Measurements from ENCODE around the gene HASPIN.
"Not testable (repeated sequence)": the region's sequence is repeated elsewhere in the genome, so short reads cannot be mapped to it uniquely, and the experiment has no call there.

HASPIN gene

DNA sequence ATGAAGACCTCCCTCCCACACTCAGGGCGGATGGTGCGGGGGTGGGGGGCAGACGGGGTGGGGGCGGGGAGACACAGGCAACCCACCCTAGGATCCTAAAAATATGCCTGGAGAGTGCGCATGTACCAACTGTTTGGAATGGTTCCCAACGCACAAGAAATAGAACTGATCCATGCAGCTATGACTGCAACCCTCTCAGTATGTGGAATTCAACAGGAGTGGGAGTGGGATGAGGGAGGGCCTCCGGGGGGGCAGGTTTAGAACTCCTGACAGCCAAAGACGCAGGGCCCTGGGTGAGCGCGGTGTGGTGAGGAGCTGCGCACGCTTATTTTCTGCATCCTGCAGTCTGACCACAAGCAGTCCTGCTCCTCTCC is 26.6 kb upstream of the HASPIN start:
- Histone ChIP-seq H3K27me3 (ENCODE audit: insufficient read depth, low read length) (no peaks in the 10 kb centered on the region), H3K4me3 (ENCODE audit: low read depth, low read length) (no peak overlapping the region), H3K79me2 (ENCODE audit: control insufficient read depth, insufficient read depth, low read length, unreplicated experiment) (no peaks in the 10 kb centered on the region), H2AFZ (ENCODE audit: low read length, unreplicated experiment) (no peak overlapping the region), H3K27ac (ENCODE audit: low read depth, low read length) (no peak overlapping the region), H3K4me1 (ENCODE audit: control insufficient read depth, insufficient read depth, low read length, unreplicated experiment) (peaks cover 8% of the 10 kb centered on the region), H3K36me3 (ENCODE audit: insufficient read depth, low read length) (no peaks in the 10 kb centered on the region)

DNA sequence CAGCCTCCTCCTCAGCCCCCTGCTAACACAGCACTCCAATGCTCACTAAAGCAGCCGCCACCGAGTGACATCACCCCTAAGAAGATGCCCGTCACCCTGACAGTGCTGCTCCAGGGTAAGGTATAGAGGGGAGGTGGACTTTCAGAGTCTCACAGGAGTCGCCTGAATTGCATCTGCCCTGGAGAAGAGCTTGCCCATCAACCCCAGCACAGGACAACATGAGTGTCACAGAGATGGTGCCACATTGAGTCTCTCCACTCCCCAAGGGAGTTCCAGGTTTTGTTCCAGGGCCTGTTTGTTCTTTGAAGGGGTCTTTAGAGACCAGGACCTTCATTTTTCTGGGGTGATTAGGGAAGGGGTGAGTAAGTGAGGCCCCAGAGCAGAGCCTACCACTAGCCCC is 25.6 kb upstream of the HASPIN start:
- Histone ChIP-seq H3K79me2 (ENCODE audit: control insufficient read depth, insufficient read depth, low read length, unreplicated experiment) (no peaks in the 10 kb centered on the region), H3K4me3 (ENCODE audit: low read depth, low read length) (no peak overlapping the region), H3K27ac (ENCODE audit: low read depth, low read length) (no peak overlapping the region), H3K36me3 (ENCODE audit: insufficient read depth, low read length) (no peaks in the 10 kb centered on the region), H2AFZ (ENCODE audit: low read length, unreplicated experiment) (no peak overlapping the region), H3K4me1 (ENCODE audit: control insufficient read depth, insufficient read depth, low read length, unreplicated experiment) (peaks cover 8% of the 10 kb centered on the region), H3K27me3 (ENCODE audit: insufficient read depth, low read length) (no peaks in the 10 kb centered on the region)

DNA sequence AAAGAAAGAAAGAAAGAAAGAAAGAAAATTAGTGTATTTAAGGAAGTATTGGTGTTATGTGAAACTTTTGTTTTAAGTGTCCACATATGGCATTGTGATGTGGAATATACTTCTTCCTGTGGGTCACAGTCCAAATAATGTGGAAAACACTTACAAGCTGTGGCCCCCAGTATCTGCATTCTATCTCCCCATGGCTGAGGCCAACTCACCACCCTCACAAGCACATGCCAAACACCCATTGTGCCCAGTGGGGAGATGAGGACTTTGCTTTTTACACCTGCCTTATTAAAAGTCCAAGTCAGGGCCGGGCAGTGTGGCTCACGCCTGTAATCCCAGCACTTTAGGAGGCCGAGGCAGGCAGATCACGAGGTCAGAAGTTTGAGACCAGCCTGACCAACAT is 23.8 kb upstream of the HASPIN start:
- no peaks in the 10 kb centered on the region for H3K79me2 ChIP-seq (ENCODE audit: control insufficient read depth, insufficient read depth, low read length, unreplicated experiment)
- no peaks in the 10 kb centered on the region for H3K36me3 ChIP-seq (ENCODE audit: insufficient read depth, low read length)
- H3K4me3 ChIP-seq (ENCODE audit: low read depth, low read length): no peak overlapping the region
- no peak overlapping the region for H3K27ac ChIP-seq (ENCODE audit: low read depth, low read length)
- no peak overlapping the region for H2AFZ ChIP-seq (ENCODE audit: low read length, unreplicated experiment)
- no peaks in the 10 kb centered on the region for H3K27me3 ChIP-seq (ENCODE audit: insufficient read depth, low read length)
- peaks cover 6% of the 10 kb centered on the region for H3K4me1 ChIP-seq (ENCODE audit: control insufficient read depth, insufficient read depth, low read length, unreplicated experiment)

DNA sequence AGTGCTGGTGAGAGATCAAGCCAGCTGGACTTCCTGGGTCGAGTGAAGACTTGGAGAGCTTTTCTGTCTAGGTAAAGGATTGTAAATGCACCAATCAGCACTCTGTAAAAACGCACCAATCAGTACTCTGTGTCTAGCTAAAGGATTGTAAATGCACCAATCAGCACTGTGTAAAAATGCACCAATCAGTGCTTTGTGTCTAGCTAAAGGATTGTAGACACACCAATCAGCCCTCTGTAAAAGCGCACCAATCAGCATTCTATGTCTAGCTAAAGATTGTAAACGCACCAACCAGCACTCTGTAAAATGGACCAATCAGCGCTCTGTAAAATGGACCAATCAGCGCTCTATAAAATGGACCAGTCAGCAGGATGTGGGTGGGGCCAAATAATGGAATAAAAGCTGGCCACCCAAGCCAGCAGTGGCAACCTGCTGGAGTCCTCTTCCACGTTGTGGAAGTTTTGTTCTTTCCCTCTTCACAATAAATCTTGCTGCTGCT is 21.6 kb upstream of the HASPIN start:
- H3K27ac ChIP-seq (ENCODE audit: low read depth, low read length); H2AFZ ChIP-seq (ENCODE audit: low read length, unreplicated experiment); H3K4me1 ChIP-seq (ENCODE audit: control insufficient read depth, insufficient read depth, low read length, unreplicated experiment); H3K27me3 ChIP-seq (ENCODE audit: insufficient read depth, low read length); H3K4me3 ChIP-seq (ENCODE audit: low read depth, low read length); H3K79me2 ChIP-seq (ENCODE audit: control insufficient read depth, insufficient read depth, low read length, unreplicated experiment); H3K36me3 ChIP-seq (ENCODE audit: insufficient read depth, low read length): not testable (repeated sequence)

DNA sequence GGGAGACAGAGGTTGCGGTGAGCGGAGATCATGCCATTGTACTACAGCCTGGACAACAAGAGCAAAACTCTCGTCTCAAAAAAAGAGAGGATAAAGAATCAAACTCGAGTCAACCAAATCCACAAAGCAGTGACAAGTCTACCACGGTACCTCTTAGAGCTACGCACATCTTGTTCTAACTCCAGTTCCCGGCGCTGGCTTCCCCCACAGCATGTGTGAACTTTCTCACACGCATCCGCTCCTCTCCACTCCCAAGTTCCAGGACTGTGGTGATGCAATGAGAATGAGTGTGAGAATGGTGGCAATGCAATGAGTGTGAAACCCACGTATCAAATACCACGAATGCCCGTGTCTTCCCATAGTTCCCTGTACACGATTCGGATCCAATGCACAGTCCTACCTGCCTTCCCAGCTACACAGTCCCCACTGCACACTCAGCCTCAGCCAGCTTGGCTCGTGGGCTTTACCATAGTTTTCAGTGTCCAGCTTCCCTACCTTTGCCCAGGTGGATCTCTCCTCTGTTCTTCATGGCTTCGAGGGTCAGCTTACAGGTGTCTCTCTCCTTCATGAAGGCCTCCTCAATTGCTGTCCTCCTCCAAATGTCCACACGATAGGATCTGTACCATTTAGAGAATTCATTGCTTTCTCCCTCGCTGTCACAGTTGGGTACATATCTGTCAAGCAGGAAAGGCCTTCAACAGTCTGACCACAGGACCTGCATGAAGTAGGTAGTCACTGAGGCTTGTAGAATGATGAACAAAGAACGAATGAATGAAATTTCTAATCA is 18.6 kb upstream of the HASPIN start:
- Histone ChIP-seq H3K79me2 (ENCODE audit: control insufficient read depth, insufficient read depth, low read length, unreplicated experiment) (no peaks in the 10 kb centered on the region), H3K4me1 (ENCODE audit: control insufficient read depth, insufficient read depth, low read length, unreplicated experiment) (no peaks in the 10 kb centered on the region), H3K27me3 (ENCODE audit: insufficient read depth, low read length) (no peaks in the 10 kb centered on the region), H3K27ac (ENCODE audit: low read depth, low read length) (no peak overlapping the region), H2AFZ (ENCODE audit: low read length, unreplicated experiment) (no peak overlapping the region), H3K36me3 (ENCODE audit: insufficient read depth, low read length) (no peaks in the 10 kb centered on the region), H3K4me3 (ENCODE audit: low read depth, low read length) (no peak overlapping the region)

DNA sequence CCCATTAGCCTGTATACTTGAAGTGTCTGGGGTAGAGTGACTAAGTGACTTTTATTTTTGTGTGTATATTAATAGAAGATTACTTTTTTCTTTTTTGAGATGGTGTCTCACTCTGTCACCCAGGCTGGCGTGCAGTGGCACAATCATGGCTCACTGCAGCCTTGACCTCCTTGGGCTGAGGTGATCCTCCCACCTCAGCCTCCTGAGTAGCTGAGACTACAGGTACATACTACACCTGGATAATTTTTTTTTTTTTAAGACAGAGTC is 18.1 kb upstream of the HASPIN start:
- H2AFZ ChIP-seq (ENCODE audit: low read length, unreplicated experiment); H3K4me1 ChIP-seq (ENCODE audit: control insufficient read depth, insufficient read depth, low read length, unreplicated experiment); H3K27me3 ChIP-seq (ENCODE audit: insufficient read depth, low read length); H3K27ac ChIP-seq (ENCODE audit: low read depth, low read length); H3K36me3 ChIP-seq (ENCODE audit: insufficient read depth, low read length); H3K4me3 ChIP-seq (ENCODE audit: low read depth, low read length); H3K79me2 ChIP-seq (ENCODE audit: control insufficient read depth, insufficient read depth, low read length, unreplicated experiment): not testable (repeated sequence)

DNA sequence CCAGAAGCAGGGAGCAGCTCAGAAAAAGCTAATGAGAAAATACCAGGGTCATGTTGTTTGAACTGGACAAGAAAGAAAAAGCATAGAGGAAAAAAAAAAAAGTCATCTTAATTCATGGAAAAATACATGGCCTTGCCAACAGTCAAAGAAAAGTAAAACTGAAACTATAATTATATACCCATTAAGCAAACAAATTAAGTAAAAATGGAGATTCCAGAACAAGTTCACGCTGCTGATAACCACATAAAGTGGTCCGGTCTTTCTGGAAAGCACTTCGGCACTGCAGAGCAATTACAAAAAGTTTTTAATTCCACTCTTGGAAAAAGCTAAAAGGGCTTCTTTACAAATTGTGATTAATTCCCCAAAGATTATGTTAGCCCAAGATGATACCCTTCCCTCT is 15.3 kb upstream of the HASPIN start:
- H2AFZ ChIP-seq (ENCODE audit: low read length, unreplicated experiment): no peak overlapping the region
- H3K79me2 ChIP-seq (ENCODE audit: control insufficient read depth, insufficient read depth, low read length, unreplicated experiment): no peaks in the 10 kb centered on the region
- no peaks in the 10 kb centered on the region for H3K36me3 ChIP-seq (ENCODE audit: insufficient read depth, low read length)
- no peaks in the 10 kb centered on the region for H3K27me3 ChIP-seq (ENCODE audit: insufficient read depth, low read length)
- H3K4me1 ChIP-seq (ENCODE audit: control insufficient read depth, insufficient read depth, low read length, unreplicated experiment): peaks cover 6% of the 10 kb centered on the region
- H3K27ac ChIP-seq (ENCODE audit: low read depth, low read length): no peak overlapping the region
- no peak overlapping the region for H3K4me3 ChIP-seq (ENCODE audit: low read depth, low read length)

DNA sequence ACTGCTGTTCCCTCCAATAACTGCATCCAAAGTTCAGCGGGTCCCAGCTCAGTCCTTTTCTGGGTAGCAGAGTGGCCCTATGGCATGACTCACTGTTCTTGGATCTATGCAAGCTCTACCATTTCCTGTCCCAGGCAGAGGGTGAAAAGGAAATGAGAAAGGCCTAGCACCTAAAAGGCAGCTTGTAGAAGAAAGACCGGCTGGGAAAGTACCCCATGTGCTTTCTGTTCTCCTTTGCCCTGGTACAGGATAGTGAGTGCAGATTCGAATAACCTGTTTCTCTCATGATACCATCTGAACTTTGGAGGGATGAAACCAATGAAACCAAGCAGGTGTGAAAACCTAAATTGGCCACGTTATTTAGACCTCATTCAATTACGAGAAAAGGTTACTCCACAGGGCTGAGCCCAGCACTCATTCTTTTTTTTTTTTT is 12.7 kb upstream of the HASPIN start:
- peaks cover 6% of the 10 kb centered on the region for H3K4me1 ChIP-seq (ENCODE audit: control insufficient read depth, insufficient read depth, low read length, unreplicated experiment)

DNA sequence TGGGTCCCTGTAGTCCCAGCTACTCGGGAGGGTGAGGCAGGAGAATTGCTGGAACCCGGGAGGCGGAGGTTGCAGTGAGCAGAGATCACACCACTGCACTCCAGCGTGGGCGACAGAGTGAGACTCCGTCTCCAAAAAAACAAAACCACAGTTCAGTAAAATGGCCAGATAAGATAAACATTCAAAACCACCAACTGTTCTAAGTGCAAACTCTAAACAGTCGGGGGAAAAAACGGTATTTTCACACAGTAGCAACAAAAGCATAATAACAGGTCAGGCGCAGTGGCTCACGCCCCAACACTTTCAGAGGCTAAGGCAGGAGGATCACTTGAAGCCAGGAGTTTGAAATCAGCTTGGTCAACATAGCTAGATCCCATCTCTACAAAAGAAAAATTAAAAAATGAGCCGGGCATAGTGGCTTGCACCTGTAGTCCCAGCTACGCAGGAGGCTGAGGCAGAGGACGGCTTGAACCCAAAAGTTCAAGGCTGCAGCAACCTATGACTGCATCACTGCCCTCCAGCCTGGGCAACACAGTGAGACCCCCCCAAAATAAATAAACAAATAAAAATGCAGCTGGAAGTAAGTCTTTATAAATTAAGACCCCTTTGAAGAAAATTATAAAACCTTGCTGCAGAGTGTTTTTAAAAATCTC is 10.8 kb upstream of the HASPIN start:
- H3K4me1 ChIP-seq (ENCODE audit: control insufficient read depth, insufficient read depth, low read length, unreplicated experiment): peaks cover 6% of the 10 kb centered on the region
- H3K27ac ChIP-seq (ENCODE audit: low read depth, low read length): no peak overlapping the region
- peaks cover 25% of the 10 kb centered on the region for H3K36me3 ChIP-seq (ENCODE audit: insufficient read depth, low read length)
- no peaks in the 10 kb centered on the region for H3K27me3 ChIP-seq (ENCODE audit: insufficient read depth, low read length)
- no peak overlapping the region for H2AFZ ChIP-seq (ENCODE audit: low read length, unreplicated experiment)
- H3K4me3 ChIP-seq (ENCODE audit: low read depth, low read length): no peak overlapping the region
- no peaks in the 10 kb centered on the region for H3K79me2 ChIP-seq (ENCODE audit: control insufficient read depth, insufficient read depth, low read length, unreplicated experiment)

More for the DNA sequence above, 12.7 kb upstream of the HASPIN start:
- Histone ChIP-seq H3K36me3 (ENCODE audit: insufficient read depth, low read length) (peaks cover 10% of the 10 kb centered on the region), H3K79me2 (ENCODE audit: control insufficient read depth, insufficient read depth, low read length, unreplicated experiment) (no peaks in the 10 kb centered on the region), H3K4me3 (ENCODE audit: low read depth, low read length) (no peak overlapping the region), H3K27ac (ENCODE audit: low read depth, low read length) (0 out of 2 replicates have a peak overlapping the region, but pooled peaks have one; percentile 20), H3K27me3 (ENCODE audit: insufficient read depth, low read length) (no peaks in the 10 kb centered on the region), H2AFZ (ENCODE audit: low read length, unreplicated experiment) (no peak overlapping the region)

DNA sequence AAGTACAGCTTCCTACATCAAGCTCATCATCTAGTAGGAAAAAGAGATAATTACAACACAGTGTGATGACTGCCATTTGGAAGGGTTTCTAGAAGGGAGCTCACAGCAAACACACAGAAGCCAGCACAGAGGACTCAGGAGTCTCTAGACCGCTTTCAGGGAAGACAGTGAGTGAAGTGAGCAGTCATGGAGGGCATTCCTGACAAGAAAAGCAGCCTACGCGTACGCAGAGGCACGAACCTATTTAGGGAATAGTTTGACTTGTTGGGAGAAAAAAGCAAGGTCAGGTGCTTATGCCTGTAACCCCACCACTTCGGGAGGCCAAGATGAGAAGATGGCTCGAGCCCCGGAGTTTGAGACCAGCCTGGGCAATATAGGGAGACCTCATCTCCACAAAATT is 8.4 kb upstream of the HASPIN start:
- Histone ChIP-seq H3K27me3 (ENCODE audit: insufficient read depth, low read length) (no peaks in the 10 kb centered on the region), H3K4me3 (ENCODE audit: low read depth, low read length) (no peak overlapping the region), H3K36me3 (ENCODE audit: insufficient read depth, low read length) (peaks cover 34% of the 10 kb centered on the region)

DNA sequence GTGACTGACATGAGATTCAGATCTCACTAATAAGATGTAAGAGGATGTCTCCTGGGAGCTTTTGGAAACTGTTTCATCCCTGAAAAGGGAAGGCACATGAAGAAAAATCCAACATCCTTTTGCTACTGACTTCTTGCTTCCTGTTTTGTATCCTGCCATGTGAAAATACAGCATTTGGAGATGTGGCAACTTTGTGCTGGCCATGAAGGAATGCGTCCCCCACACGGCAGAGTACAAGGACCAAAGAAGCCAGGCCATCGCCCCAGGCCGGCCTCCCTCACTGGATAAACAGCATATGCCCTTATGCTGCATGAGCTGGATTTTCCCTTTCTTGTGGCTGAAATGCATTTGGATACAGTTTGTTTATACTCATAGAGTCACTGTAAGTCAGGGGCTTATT is 5.5 kb upstream of the HASPIN start:
- peaks cover 12% of the 10 kb centered on the region for H3K79me2 ChIP-seq (ENCODE audit: control insufficient read depth, insufficient read depth, low read length, unreplicated experiment)
- H3K4me1 ChIP-seq (ENCODE audit: control insufficient read depth, insufficient read depth, low read length, unreplicated experiment): peaks cover 21% of the 10 kb centered on the region
- no peaks in the 10 kb centered on the region for H3K27me3 ChIP-seq (ENCODE audit: insufficient read depth, low read length)
- H3K4me3 ChIP-seq (ENCODE audit: low read depth, low read length): no peak overlapping the region
- H3K27ac ChIP-seq (ENCODE audit: low read depth, low read length): no peak overlapping the region
- H2AFZ ChIP-seq (ENCODE audit: low read length, unreplicated experiment): no peak overlapping the region
- H3K36me3 ChIP-seq (ENCODE audit: insufficient read depth, low read length): peaks cover 34% of the 10 kb centered on the region

More for the DNA sequence above, 8.4 kb upstream of the HASPIN start:
- H3K4me1 ChIP-seq (ENCODE audit: control insufficient read depth, insufficient read depth, low read length, unreplicated experiment): peaks cover 16% of the 10 kb centered on the region
- H3K79me2 ChIP-seq (ENCODE audit: control insufficient read depth, insufficient read depth, low read length, unreplicated experiment): peaks cover 3% of the 10 kb centered on the region
- no peak overlapping the region for H3K27ac ChIP-seq (ENCODE audit: low read depth, low read length)
- H2AFZ ChIP-seq (ENCODE audit: low read length, unreplicated experiment): no peak overlapping the region

All from ACC112 (cell line).